Neural cell (in vitro differentiated cells): ENCODE results near the gene TNFAIP8.

Source experiments
- CTCF ChIP-seq: fragments of 450-650 bp; IDR thresholded peaks from 2 replicates; pipeline ENCODE4 v1.5.1; 2014; ENCODE audit warnings: antibody characterized with exemption, mild to moderate bottlenecking, moderate library complexity; ENCODE audit not compliant: poor library complexity, severe bottlenecking
- EP300 ChIP-seq: fragments of 450-650 bp; conservative IDR thresholded peaks from 2 replicates; pipeline ENCODE4 v1.6.1; 2014; ENCODE audit warnings: antibody characterized with exemption, mild to moderate bottlenecking, moderate library complexity; ENCODE audit not compliant: poor library complexity, severe bottlenecking
- EZH2 ChIP-seq: fragments of 200-600, 300-800 bp; shearing (Covaris generic), sonication (generic); IDR thresholded peaks from 2 replicates; pipeline ENCODE4 v1.6.1; 2014; ENCODE audit warnings: antibody characterized with exemption, low read length, borderline replicate concordance, mild to moderate bottlenecking; ENCODE audit not compliant: insufficient read depth, poor library complexity, severe bottlenecking
- MXI1 ChIP-seq: fragments of 450-650 bp; conservative IDR thresholded peaks from 2 replicates; pipeline ENCODE4 v1.6.1; 2014; ENCODE audit warnings: antibody characterized with exemption, mild to moderate bottlenecking; ENCODE audit not compliant: poor library complexity, severe bottlenecking
- POLR2AphosphoS5 ChIP-seq: IDR thresholded peaks from 2 replicates; pipeline ENCODE4 v1.6.1; 2012
- RAD21 ChIP-seq: fragments of 450-650 bp; conservative IDR thresholded peaks from 2 replicates; pipeline ENCODE4 v1.6.1; 2014; ENCODE audit warnings: antibody characterized with exemption, mild to moderate bottlenecking, moderate library complexity
- SMC3 ChIP-seq: fragments of 450-650 bp; conservative IDR thresholded peaks from 2 replicates; pipeline ENCODE4 v1.6.1; 2014; ENCODE audit warnings: antibody characterized with exemption, mild to moderate bottlenecking, moderate library complexity; ENCODE audit not compliant: poor library complexity
- TAF1 ChIP-seq: IDR thresholded peaks from 2 replicates; pipeline ENCODE4 v1.6.1; 2012; ENCODE audit warnings: low read depth

GRCh38 chr5:119339344-119339743, 16.5 kb upstream of the TNFAIP8 start:
- TF ChIP-seq CTCF (no peak), EP300 (no peak), RAD21 (no peak), TAF1 (no peak), MXI1 (no peak), SMC3 (no peak), EZH2 (no peak), POLR2AphosphoS5 (no peak)
